OCI-LY7 (cell line): ENCODE data around the gene AIMP1.

Experiments used
- CTCF ChIP-seq: fragments of 200-600 bp; sonication (generic); conservative IDR thresholded peaks from 2 replicates; pipeline ENCODE4 v1.5.1; 2014; ENCODE audit warnings: mild to moderate bottlenecking, antibody characterized with exemption, low read length, moderate library complexity, mixed read lengths
- EZH2phosphoT487 ChIP-seq: fragments of 200-600 bp; sonication (generic); IDR thresholded peaks from 2 replicates; pipeline ENCODE4 v1.6.1; 2018; ENCODE audit warnings: low read depth, borderline replicate concordance, mild to moderate bottlenecking, mixed run types, antibody characterized with exemption, low read length, moderate library complexity, mixed read lengths

- TF ChIP-seq CTCF, result no peak
- TF ChIP-seq EZH2phosphoT487, result no peak
These were observed 1.5 kb downstream of the AIMP1 start for GRCh38 chr4:106317815-106318214.
